ENCODE measurements around the gene SYCP2L. TPM values are rescaled to one million over a fixed set of nuclear protein-coding genes. Genes with fewer than 3 reads are reported as not detected.

The SYCP2L gene
- total and polyA plus RNA-seq, 2 donors (not counting 3 experiments of a cell fraction or from before 2014, with no cell fraction given): not detected

DNA sequence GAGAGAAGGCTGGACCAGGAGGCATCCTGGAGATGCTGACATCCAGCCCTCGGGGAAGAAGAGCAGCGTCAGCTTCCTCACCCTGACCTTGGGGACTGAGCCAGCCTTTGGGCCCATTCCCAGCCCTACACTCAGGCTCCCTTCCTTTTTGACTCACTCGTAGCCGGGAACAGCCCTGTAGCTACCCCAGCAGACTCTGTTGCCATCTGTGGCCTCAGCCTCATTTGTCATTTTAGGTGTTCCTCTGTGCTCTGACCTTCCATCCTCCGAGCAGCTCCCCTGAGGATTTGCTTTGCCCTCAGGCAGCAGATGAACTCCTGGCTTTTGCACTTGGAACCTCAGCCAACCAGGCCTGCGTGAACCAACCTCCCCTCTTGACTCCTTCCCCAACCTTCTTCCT, 89.7 kb downstream of the SYCP2L start:
- no peak for DNase-seq (ENCODE audit: low read depth, low spot score)
- Histone ChIP-seq H4K20me1 (replicated peaks; ENCODE audit: control insufficient read depth, extremely low read depth, insufficient read depth, low read length) (no peaks in the 10 kb centered on the region), H3K9ac (replicated peaks; ENCODE audit: extremely low read depth, insufficient read depth, low read length) (no peak overlapping the region), H3K79me2 (ENCODE audit: control insufficient read depth, insufficient read depth, low read length) (no peaks in the 10 kb centered on the region), H2AFZ (ENCODE audit: low read depth, low read length) (no peak overlapping the region), H3K36me3 (ENCODE audit: control insufficient read depth in 2 of 2, extremely low read depth in 1 of 2, insufficient read depth in 2 of 2, low read length in 2 of 2) (no peaks in the 10 kb centered on the region), H3K27me3 (ENCODE audit: control insufficient read depth in 2 of 2, insufficient read depth in 2 of 2, low read length in 2 of 2) (peaks cover 0 to 2% of the 10 kb centered on the region in 2 experiments), H3K4me3 (replicated peaks in 1 of 3; ENCODE audit: insufficient read depth in 1 of 3, low read depth in 1 of 3, low read length in 3 of 3) (no peak overlapping the region), H3K4me1 (ENCODE audit: control insufficient read depth, extremely low read depth, insufficient read depth, low read length) (no peaks in the 10 kb centered on the region), H3K27ac (ENCODE audit: insufficient read depth, low read depth, low read length) (no peak overlapping the region), H3K4me2 (ENCODE audit: insufficient read depth, low read length) (no peak overlapping the region), H3K9me1 (replicated peaks; ENCODE audit: control insufficient read depth, extremely low read depth, insufficient read depth, low read length) (no peaks in the 10 kb centered on the region), H3K9me3 (replicated peaks; ENCODE audit: control insufficient read depth, insufficient read depth, low read length) (no peaks in the 10 kb centered on the region)
- TF ChIP-seq FOS (IDR thresholded peaks at IDR 0.05; ENCODE audit: borderline replicate concordance, insufficient read depth, low read length) (no peak), EZH2 (IDR thresholded peaks at IDR 0.05; ENCODE audit: borderline replicate concordance, low read depth, low read length, severe bottlenecking) (no peak), POLR2A (IDR thresholded peaks at IDR 0.05; ENCODE audit: low read depth, low read length) (no peak), GATA2 (IDR thresholded peaks at IDR 0.05; ENCODE audit: insufficient read depth, insufficient read length, low read depth, low read length) (no peak), MYC (IDR thresholded peaks at IDR 0.05; ENCODE audit: low read depth, low read length) (no peak), POLR2AphosphoS5 (IDR thresholded peaks at IDR 0.05; ENCODE audit: insufficient read depth, low read depth, low read length) (no peak), JUN (IDR thresholded peaks at IDR 0.05; ENCODE audit: borderline replicate concordance, insufficient read depth, insufficient read length, low read depth) (no peak)
- TF ChIP-seq, protein P1, sequence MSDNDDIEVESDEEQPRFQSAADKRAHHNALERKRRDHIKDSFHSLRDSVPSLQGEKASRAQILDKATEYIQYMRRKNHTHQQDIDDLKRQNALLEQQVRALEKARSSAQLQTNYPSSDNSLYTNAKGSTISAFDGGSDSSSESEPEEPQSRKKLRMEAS (IDR thresholded peaks at IDR 0.05; ENCODE audit: insufficient read depth, insufficient read length): no peak
- TF ChIP-seq, protein P2, sequence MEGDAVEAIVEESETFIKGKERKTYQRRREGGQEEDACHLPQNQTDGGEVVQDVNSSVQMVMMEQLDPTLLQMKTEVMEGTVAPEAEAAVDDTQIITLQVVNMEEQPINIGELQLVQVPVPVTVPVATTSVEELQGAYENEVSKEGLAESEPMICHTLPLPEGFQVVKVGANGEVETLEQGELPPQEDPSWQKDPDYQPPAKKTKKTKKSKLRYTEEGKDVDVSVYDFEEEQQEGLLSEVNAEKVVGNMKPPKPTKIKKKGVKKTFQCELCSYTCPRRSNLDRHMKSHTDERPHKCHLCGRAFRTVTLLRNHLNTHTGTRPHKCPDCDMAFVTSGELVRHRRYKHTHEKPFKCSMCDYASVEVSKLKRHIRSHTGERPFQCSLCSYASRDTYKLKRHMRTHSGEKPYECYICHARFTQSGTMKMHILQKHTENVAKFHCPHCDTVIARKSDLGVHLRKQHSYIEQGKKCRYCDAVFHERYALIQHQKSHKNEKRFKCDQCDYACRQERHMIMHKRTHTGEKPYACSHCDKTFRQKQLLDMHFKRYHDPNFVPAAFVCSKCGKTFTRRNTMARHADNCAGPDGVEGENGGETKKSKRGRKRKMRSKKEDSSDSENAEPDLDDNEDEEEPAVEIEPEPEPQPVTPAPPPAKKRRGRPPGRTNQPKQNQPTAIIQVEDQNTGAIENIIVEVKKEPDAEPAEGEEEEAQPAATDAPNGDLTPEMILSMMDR (IDR thresholded peaks at IDR 0.05; ENCODE audit: extremely low read depth in 1 of 2, insufficient read depth in 1 of 2, low read depth in 1 of 2, low read length in 2 of 2): no peak
- FAIRE-seq: no peak
- BruUV-seq (replicated peaks): no TSS peak
- POLR2A ChIA-PET: no interaction called here
- dilution Hi-C loops (cut with MboI; ENCODE audit: extremely low pct_ligation_motif_present, low sequenced_read_pairs): no loop called here
- CTCF ChIA-PET: interaction anchor here (1.0 to 1.7 kb wide), 2 partner anchors 13 to 22 kb away, joined by 3 to 5 read pairs; no protein-coding TSS in a partner anchor
- intact Hi-C loops (cut with micrococcal nuclease): no loop called here
